SK-N-MC (cell line): Measurements from ENCODE around the gene CD34.

Experiments used
- EZH2 ChIP-seq: fragments of 200-600 bp; sonication (generic); IDR thresholded peaks from one replicate; pipeline ENCODE4 v1.6.1; 2017; ENCODE audit warnings: antibody characterized with exemption
- POLR2AphosphoS5 ChIP-seq: IDR thresholded peaks from 2 replicates; pipeline ENCODE4 v1.6.1; 2012; ENCODE audit warnings: mild to moderate bottlenecking, low read depth, low read length, borderline replicate concordance

GRCh38 chr1:207860531-207860930 lies 50.4 kb downstream of the CD34 start:
- TF ChIP-seq POLR2AphosphoS5 (no peak), EZH2 (no peak)
